Muscle of back (tissue), 13 donors: ENCODE data around the gene ATL1. TPM values are rescaled to one million over a fixed set of nuclear protein-coding genes. Genes with fewer than 3 reads are reported as not detected.

Experiments used
- DNase-seq, 3 donors: peaks; one replicate each; pipeline versions ENCODE4 v3.0.0 to v3.0.0-alpha.2; 2013
- long read RNA-seq, 9 donors: transcript quantifications; one replicate each; lab custom pipeline, GENCODE V29; 2026
- polyA plus RNA-seq, 10 donors: library from polyadenylated mRNA; unstranded; fragments of 120-200 nt; gene quantifications; one replicate each; pipeline ENCODE4 v1.2.1, GENCODE V29; 2013; ENCODE audit not compliant: insufficient read length in 10 of 10

The ATL1 gene
- 10 to 100 TPM in 2 of 10 donors, 1 to 10 TPM in 8; 6.1 to 11.0 (median 7.8) TPM for polyA plus RNA-seq
- long read RNA-seq, donor 1, partial matches to known transcripts = 7 of 7 reads
- long read RNA-seq, donor 1, other reads (novel, unspliced or antisense) = 0 of 7 reads
- long read RNA-seq, donor 2 = 0 reads
- long read RNA-seq, donor 3 = 0 reads
- long read RNA-seq, donor 4 = 0 reads
- long read RNA-seq, donor 5, partial matches to known transcripts = 27 of 27 reads
- long read RNA-seq, donor 5, other reads (novel, unspliced or antisense) = 0 of 27 reads
- long read RNA-seq, donor 6 = 0 reads
- long read RNA-seq, donor 7 = 0 reads
- long read RNA-seq, donor 8 = 0 reads
- long read RNA-seq, donor 9 = 0 reads

- peak; percentile 74 to 95 (median 89) for DNase-seq
Measured at GRCh38 chr14:50559990-50560930, at the start of gene ATL1. ATL1 (plus strand) TSS chr14:50560145; CDS start chr14:50560266, 121 bp downstream.

- DNase-seq = no peak
Measured at GRCh38 chr14:50510157-50510556, 49.8 kb upstream of the ATL1 start.

GRCh38 chr14:50512463-50512862 lies 47.5 kb upstream of the ATL1 start:
- no peak for DNase-seq

- no peak for DNase-seq
Measured at GRCh38 chr14:50516091-50516490, 43.9 kb upstream of the ATL1 start.

GRCh38 chr14:50520947-50521815 lies 38.8 kb upstream of the ATL1 start:
- DNase-seq = peak in 1 of 3 donors; percentile 47

- DNase-seq = no peak
Measured at GRCh38 chr14:50521912-50522341, 38.0 kb upstream of the ATL1 start.

GRCh38 chr14:50523271-50524041 lies 36.5 kb upstream of the ATL1 start:
- no peak for DNase-seq

- DNase-seq = no peak
Measured at GRCh38 chr14:50524060-50524459, 35.9 kb upstream of the ATL1 start.

GRCh38 chr14:50524731-50525515 lies 35.0 kb upstream of the ATL1 start:
- DNase-seq = no peak

GRCh38 chr14:50528000-50528399 lies 31.9 kb upstream of the ATL1 start:
- no peak for DNase-seq

- no peak for DNase-seq
Measured at GRCh38 chr14:50529288-50530179, 30.4 kb upstream of the ATL1 start.

GRCh38 chr14:50530358-50530757 lies 29.6 kb upstream of the ATL1 start:
- DNase-seq = no peak

- DNase-seq = peak in 1 of 3 donors; percentile 40
Measured at GRCh38 chr14:50530794-50531365, 29.1 kb upstream of the ATL1 start.

- DNase-seq = peak in 2 of 3 donors; percentile 65 to 90
Measured at GRCh38 chr14:50531595-50532501, 28.1 kb upstream of the ATL1 start.

GRCh38 chr14:50532502-50533240 lies 27.3 kb upstream of the ATL1 start, which contains the start of gene MAP4K5:
MAP4K5 (minus strand) TSS chr14:50532569; CDS start chr14:50532049, 520 bp downstream.
- peak; percentile 92 to 96 (median 94) for DNase-seq

GRCh38 chr14:50533241-50533705 lies 26.7 kb upstream of the ATL1 start:
- peak in 1 of 3 donors; percentile 17 for DNase-seq
